Neural progenitor cell (in vitro differentiated cells): ENCODE measurements around the gene BIN2.

Experiments used
- CTCF ChIP-seq: fragments of 200-600 bp; sonication (generic); IDR thresholded peaks from 2 replicates; pipeline ENCODE4 v1.5.1; 2017; ENCODE audit warnings: antibody characterized with exemption, mild to moderate bottlenecking
- EZH2 ChIP-seq: fragments of 200-600 bp; sonication (generic); IDR thresholded peaks from 2 replicates; pipeline ENCODE4 v1.6.1; 2017; ENCODE audit warnings: antibody characterized with exemption, mild to moderate bottlenecking, moderate library complexity
- EZH2phosphoT487 ChIP-seq: fragments of 200-600 bp; sonication (generic); IDR thresholded peaks from 2 replicates; pipeline ENCODE4 v1.6.1; 2017; ENCODE audit warnings: antibody characterized with exemption

- no peak for TF ChIP-seq EZH2
- no peak for TF ChIP-seq CTCF
- no peak for TF ChIP-seq EZH2phosphoT487
Measured at GRCh38 chr12:51357374-51358047, 33.5 kb upstream of the BIN2 start.
